Lower leg skin (tissue), 4 donors: ENCODE measurements around the gene ACAN. TPM values are rescaled to one million over a fixed set of nuclear protein-coding genes. Genes with fewer than 3 reads are reported as not detected.

Experiments used
- DNase-seq, 2 donors: peaks; one replicate each; pipeline ENCODE4 v3.0.0-alpha.2; 2019; ENCODE audit warnings: low spot score in 2 of 2
- H3K4me3 ChIP-seq: fragments of 200-600 bp; sonication (generic); 2 replicates; pipeline ENCODE4 v1.5.1; 2017; ENCODE audit warnings: mild to moderate bottlenecking, low read depth; ENCODE audit not compliant: poor library complexity, severe bottlenecking
- CTCF ChIP-seq, 3 donors: fragments of 450-650 bp; IDR thresholded peaks; one replicate each; pipeline ENCODE4 v1.5.1; 2016; ENCODE audit warnings: antibody characterized with exemption in 3 of 3, mild to moderate bottlenecking in 3 of 3, moderate library complexity in 2 of 3
- POLR2A ChIP-seq, 2 donors: fragments of 450-650 bp; IDR thresholded peaks; one replicate each; pipeline ENCODE4 v1.6.1; 2016 to 2017; ENCODE audit warnings: antibody characterized with exemption in 2 of 2, mild to moderate bottlenecking in 1 of 2, moderate library complexity in 1 of 2
- WGBS, 2 donors: methylation state at CpG; one replicate each; pipeline ENCODE4 v1.1.5; 2018; 5-methylcytosine and 5-hydroxymethylcytosine counted together
- intact Hi-C: fragments of 100-400 bp; cut with DNase I; formaldehyde crosslinking; loops from one replicate; pipeline ENCODE4 v1.15.0; 2023; ENCODE audit warnings: low total_unique reads
- total RNA-seq, 4 donors: library from RNA; depleted of rRNA; stranded (reverse); fragments of >200 nt; gene quantifications; one replicate each; pipeline ENCODE4 v1.1.0, GENCODE V29; 2016

ACAN gene
- total RNA-seq, 4 donors from 2014 or later = 0.17 to 0.61 (median 0.58) TPM; not detected in 1

DNA sequence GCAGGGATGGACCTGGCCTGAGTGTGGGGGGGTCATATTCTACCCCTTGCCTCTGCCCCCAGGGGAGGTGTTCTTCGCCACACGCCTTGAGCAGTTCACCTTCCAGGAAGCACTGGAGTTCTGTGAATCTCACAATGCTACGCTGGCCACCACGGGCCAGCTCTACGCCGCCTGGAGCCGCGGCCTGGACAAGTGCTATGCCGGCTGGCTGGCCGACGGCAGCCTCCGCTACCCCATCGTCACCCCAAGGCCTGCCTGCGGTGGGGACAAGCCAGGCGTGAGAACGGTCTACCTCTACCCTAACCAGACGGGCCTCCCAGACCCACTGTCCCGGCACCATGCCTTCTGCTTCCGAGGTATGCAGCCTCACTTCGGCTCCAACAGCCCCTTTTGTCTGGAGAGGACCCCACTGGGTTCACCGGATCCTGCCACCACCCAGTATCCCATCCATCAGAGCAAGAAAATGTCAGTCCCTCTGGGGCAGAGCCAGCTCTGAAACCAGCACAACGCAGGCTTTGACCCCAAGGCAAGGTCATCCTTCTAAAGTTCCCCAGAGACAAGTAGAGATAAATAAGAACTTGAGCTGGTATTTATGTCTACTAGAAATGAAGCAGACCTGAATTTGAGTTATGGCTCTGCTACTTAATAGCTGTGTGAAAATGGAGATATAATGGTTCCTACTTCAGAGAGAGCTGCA lies 46.3 kb downstream of the ACAN start:
- intact Hi-C loops = no loop called here
- H3K4me3 ChIP-seq = no peak overlapping the region
- TF ChIP-seq POLR2A (IDR thresholded peaks at IDR 0.05) (no peak), CTCF (IDR thresholded peaks at IDR 0.05) (no peak)
- 80 to 85% methylated on average over 21 to 22 of the region's 22 CpGs for WGBS, 2 donors
- DNase-seq = no peak

GRCh38 chr15:88852476-88852875 lies 49.2 kb downstream of the ACAN start:
- no peak for DNase-seq
- TF ChIP-seq CTCF (IDR thresholded peaks at IDR 0.05) = no peak
- no peak for TF ChIP-seq POLR2A (IDR thresholded peaks at IDR 0.05)
- H3K4me3 ChIP-seq = no peak overlapping the region
- intact Hi-C loops = no loop called here

DNA sequence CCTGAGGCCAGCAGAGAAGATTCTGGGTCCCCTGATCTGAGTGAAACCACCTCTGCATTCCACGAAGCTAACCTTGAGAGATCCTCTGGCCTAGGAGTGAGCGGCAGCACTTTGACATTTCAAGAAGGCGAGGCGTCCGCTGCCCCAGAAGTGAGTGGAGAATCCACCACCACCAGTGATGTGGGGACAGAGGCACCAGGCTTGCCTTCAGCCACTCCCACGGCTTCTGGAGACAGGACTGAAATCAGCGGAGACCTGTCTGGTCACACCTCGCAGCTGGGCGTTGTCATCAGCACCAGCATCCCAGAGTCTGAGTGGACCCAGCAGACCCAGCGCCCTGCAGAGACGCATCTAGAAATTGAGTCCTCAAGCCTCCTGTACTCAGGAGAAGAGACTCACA lies 55.7 kb downstream of the ACAN start:
- TF ChIP-seq POLR2A (IDR thresholded peaks at IDR 0.05) (no peak), CTCF (IDR thresholded peaks at IDR 0.05) (no peak)
- no peak overlapping the region for H3K4me3 ChIP-seq
- WGBS, 2 donors = 89% methylated on average over 11 of the region's 11 CpGs
- no peak for DNase-seq
- intact Hi-C loops = no loop called here

DNA sequence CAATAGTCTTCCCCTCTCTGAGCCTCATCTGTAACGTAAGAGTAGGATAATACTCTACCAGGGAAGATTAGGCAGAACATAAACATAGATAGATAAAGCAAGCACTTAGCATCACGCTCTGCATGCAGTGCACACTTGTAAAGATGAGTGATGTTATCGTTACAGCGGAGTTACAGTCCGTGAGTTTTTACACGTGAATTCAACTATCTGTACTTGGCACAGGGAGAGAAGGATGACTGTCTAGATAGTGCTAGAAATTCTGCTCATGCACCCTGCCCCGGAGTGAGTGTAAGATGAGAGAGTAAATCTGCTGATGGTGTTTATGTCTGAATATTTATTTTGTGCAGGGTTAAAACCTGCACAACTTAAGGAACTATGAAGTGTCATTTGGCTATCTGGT lies 56.3 kb downstream of the ACAN start:
- no peak for TF ChIP-seq POLR2A (IDR thresholded peaks at IDR 0.05)
- no peak for TF ChIP-seq CTCF (IDR thresholded peaks at IDR 0.05)
- DNase-seq = no peak
- intact Hi-C loops = no loop called here
- no peak overlapping the region for H3K4me3 ChIP-seq
- 56 to 64% methylated on average over 7 of the region's 7 CpGs for WGBS, 2 donors

DNA sequence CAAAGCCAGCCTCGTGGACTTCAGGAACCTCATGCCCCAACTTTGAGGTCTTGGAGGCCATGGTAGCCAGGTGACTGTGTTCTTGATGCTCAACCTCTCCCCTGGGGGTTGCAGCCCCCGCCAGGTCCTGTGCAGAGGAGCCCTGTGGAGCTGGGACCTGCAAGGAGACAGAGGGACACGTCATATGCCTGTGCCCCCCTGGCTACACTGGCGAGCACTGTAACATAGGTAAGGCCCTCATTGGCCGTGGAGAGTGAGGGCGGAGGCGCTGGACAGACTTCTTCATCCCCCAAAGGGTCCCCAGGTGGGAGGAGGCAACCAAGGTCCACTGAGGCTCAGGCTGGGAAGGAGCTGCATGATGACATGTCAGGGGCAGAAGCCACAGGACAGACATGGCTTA lies 57.0 kb downstream of the ACAN start:
- intact Hi-C loops = no loop called here

More for the DNA sequence above, 57.0 kb downstream of the ACAN start:
- H3K4me3 ChIP-seq = no peak overlapping the region
- TF ChIP-seq POLR2A (IDR thresholded peaks at IDR 0.05) (no peak), CTCF (IDR thresholded peaks at IDR 0.05) (no peak)
- WGBS, 2 donors = 78 to 86% methylated on average over 7 of the region's 7 CpGs
- no peak for DNase-seq
